Retinal pigment epithelial cell (primary cell): Measurements from ENCODE around the gene AMBRA1.
A peak's percentile ranks its signal among the peaks of the same experiment; 100 is the strongest.

Source experiments
- DNase-seq: peaks from one replicate; pipeline ENCODE4 v3.0.0-alpha.2; 2010; ENCODE audit warnings: low read depth
- H3K4me3 ChIP-seq: 2 replicates; pipeline ENCODE4 v1.5.1; 2011; ENCODE audit warnings: mild to moderate bottlenecking, low read length, control low read depth, moderate library complexity
- CTCF ChIP-seq: conservative IDR thresholded peaks from 2 replicates; pipeline ENCODE4 v1.5.1; 2011; ENCODE audit warnings: low read depth, low read length, control low read depth, inconsistent platforms

AMBRA1 gene

GRCh38 chr11:46417711-46418110 is 176.1 kb downstream of the AMBRA1 start:
- DNase-seq, result no peak
- no peak overlapping the region for H3K4me3 ChIP-seq
- TF ChIP-seq CTCF, result no peak

GRCh38 chr11:46414879-46415278 is 178.9 kb downstream of the AMBRA1 start:
- H3K4me3 ChIP-seq, result no peak overlapping the region
- TF ChIP-seq CTCF, result no peak
- DNase-seq, result no peak

- no peak for DNase-seq
- no peak overlapping the region for H3K4me3 ChIP-seq
- no peak for TF ChIP-seq CTCF
Measured at GRCh38 chr11:46414466-46414796, 179.4 kb downstream of the AMBRA1 start.

- no peak for DNase-seq
- no peak overlapping the region for H3K4me3 ChIP-seq
- no peak for TF ChIP-seq CTCF
Measured at GRCh38 chr11:46413760-46414465, 179.9 kb downstream of the AMBRA1 start.

GRCh38 chr11:46410021-46410420 is 183.8 kb downstream of the AMBRA1 start:
- peak; percentile 41 for TF ChIP-seq CTCF
- H3K4me3 ChIP-seq, result no peak overlapping the region
- no peak for DNase-seq

- no peak for DNase-seq
- no peak for TF ChIP-seq CTCF
Measured at GRCh38 chr11:46408407-46408986, 185.3 kb downstream of the AMBRA1 start.

GRCh38 chr11:46407635-46408034 is 186.2 kb downstream of the AMBRA1 start:
- H3K4me3 ChIP-seq, result no peak overlapping the region
- TF ChIP-seq CTCF, result no peak
- DNase-seq, result no peak

More at GRCh38 chr11:46408407-46408986, 185.3 kb downstream of the AMBRA1 start:
- no peak overlapping the region for H3K4me3 ChIP-seq
